IMR-90 (cell line): ENCODE measurements around the gene UCK2.

Experiments
- BHLHE40 ChIP-seq: fragments of 150-350 bp; IDR thresholded peaks from 2 replicates; pipeline ENCODE4 v1.6.1; 2016; ENCODE audit warnings: mild to moderate bottlenecking, low read depth, low read length
- CEBPB ChIP-seq: IDR thresholded peaks from 2 replicates; pipeline ENCODE4 v1.6.1; 2012; ENCODE audit warnings: low read depth, low read length, improper control_type of control experiment
- CHD1 ChIP-seq: IDR thresholded peaks from 2 replicates; pipeline ENCODE4 v1.6.1; 2012; ENCODE audit warnings: low read depth, low read length, improper control_type of control experiment
- CTCF ChIP-seq: conservative IDR thresholded peaks from 2 replicates; pipeline ENCODE4 v1.5.1; 2012; ENCODE audit warnings: mild to moderate bottlenecking, low read depth, low read length, improper control_type of control experiment
- FOS ChIP-seq: fragments of 150-350 bp; IDR thresholded peaks from 2 replicates; pipeline ENCODE4 v1.6.1; 2016; ENCODE audit warnings: low read depth, low read length
- MAFK ChIP-seq: IDR thresholded peaks from 2 replicates; pipeline ENCODE4 v1.6.1; 2012; ENCODE audit warnings: low read depth, low read length, improper control_type of control experiment
- NFE2L2 ChIP-seq: fragments of 150-350 bp; IDR thresholded peaks from 2 replicates; pipeline ENCODE4 v1.6.1; 2016; ENCODE audit warnings: low read depth, mild to moderate bottlenecking, low read length
- POLR2A ChIP-seq: IDR thresholded peaks from 2 replicates; pipeline ENCODE4 v1.6.1; 2012; ENCODE audit warnings: mild to moderate bottlenecking, low read depth, low read length
- RAD21 ChIP-seq: IDR thresholded peaks from 2 replicates; pipeline ENCODE4 v1.6.1; 2012; ENCODE audit warnings: low read length, improper control_type of control experiment
- RFX5 ChIP-seq: IDR thresholded peaks from 2 replicates; pipeline ENCODE4 v1.8.0; 2012; ENCODE audit warnings: low read depth, mild to moderate bottlenecking, low read length, moderate library complexity
- USF2 ChIP-seq: fragments of 150-350 bp; IDR thresholded peaks from 2 replicates; pipeline ENCODE4 v1.6.1; 2017; ENCODE audit warnings: mild to moderate bottlenecking, antibody characterized with exemption, low read length, low read depth

GRCh38 chr1:165884009-165884689 is 56.7 kb downstream of the UCK2 start:
- TF ChIP-seq USF2 (no peak), CTCF (no peak), CEBPB (no peak), RFX5 (no peak), POLR2A (no peak), BHLHE40 (no peak), RAD21 (no peak), CHD1 (no peak), FOS (no peak), NFE2L2 (no peak), MAFK (no peak)
